Measurements from ENCODE around the gene RSF1. TPM values are rescaled to one million over a fixed set of nuclear protein-coding genes. Genes with fewer than 3 reads are reported as not detected.

RSF1 gene
- total RNA-seq, 2 experiments from 2014 or later: 33.5 to 78.8 TPM

DNA sequence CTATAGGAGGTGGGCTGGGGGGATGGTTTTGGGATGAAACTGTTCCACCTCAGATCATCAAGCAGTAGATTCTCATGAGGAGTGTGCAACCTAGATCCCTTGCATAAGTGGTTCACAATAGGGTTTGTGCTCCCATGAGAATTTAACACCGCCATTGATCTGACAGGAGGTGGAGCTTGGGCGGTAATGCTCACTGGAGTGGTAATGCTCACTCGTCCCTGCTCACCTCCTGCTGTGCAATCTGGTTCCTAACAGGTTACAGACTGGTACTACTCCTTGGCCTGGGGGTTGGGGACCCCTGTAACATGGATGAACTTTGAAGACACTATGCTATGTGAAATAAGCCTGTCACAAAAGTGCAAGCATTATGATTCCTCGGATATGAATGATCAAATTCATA, 95.9 kb downstream of the RSF1 start:
- Histone ChIP-seq H3K4me3 (ENCODE audit: low read depth, low read length, poor library complexity, severe bottlenecking) (no peak overlapping the region), H3K79me2 (ENCODE audit: insufficient read depth, low read depth, low read length) (no peaks in the 10 kb centered on the region), H3K4me1 (ENCODE audit: insufficient read depth, low read length, poor library complexity, severe bottlenecking) (peaks cover 8% of the 10 kb centered on the region), H3K36me3 (ENCODE audit: insufficient read depth, low read length) (peaks cover 48% of the 10 kb centered on the region), H3K9me2 (ENCODE audit: insufficient read depth, low read length) (no peaks in the 10 kb centered on the region), H2AFZ (ENCODE audit: low read length) (no peak overlapping the region), H3K9me3 (ENCODE audit: low read length) (no peaks in the 10 kb centered on the region), H3K4me2 (ENCODE audit: low read length) (no peak overlapping the region), H4K20me1 (ENCODE audit: insufficient read depth, low read length) (no peaks in the 10 kb centered on the region), H3K27ac (ENCODE audit: low read depth, low read length, poor library complexity, severe bottlenecking) (no peak overlapping the region)
- TF ChIP-seq, protein P1, sequence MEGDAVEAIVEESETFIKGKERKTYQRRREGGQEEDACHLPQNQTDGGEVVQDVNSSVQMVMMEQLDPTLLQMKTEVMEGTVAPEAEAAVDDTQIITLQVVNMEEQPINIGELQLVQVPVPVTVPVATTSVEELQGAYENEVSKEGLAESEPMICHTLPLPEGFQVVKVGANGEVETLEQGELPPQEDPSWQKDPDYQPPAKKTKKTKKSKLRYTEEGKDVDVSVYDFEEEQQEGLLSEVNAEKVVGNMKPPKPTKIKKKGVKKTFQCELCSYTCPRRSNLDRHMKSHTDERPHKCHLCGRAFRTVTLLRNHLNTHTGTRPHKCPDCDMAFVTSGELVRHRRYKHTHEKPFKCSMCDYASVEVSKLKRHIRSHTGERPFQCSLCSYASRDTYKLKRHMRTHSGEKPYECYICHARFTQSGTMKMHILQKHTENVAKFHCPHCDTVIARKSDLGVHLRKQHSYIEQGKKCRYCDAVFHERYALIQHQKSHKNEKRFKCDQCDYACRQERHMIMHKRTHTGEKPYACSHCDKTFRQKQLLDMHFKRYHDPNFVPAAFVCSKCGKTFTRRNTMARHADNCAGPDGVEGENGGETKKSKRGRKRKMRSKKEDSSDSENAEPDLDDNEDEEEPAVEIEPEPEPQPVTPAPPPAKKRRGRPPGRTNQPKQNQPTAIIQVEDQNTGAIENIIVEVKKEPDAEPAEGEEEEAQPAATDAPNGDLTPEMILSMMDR (conservative IDR thresholded peaks at IDR 0.05; ENCODE audit: low read length): no peak
- TF ChIP-seq EZH2phosphoT487 (IDR thresholded peaks at IDR 0.05; ENCODE audit: borderline replicate concordance, low read depth, low read length): no peak
- CTCF ChIA-PET (ENCODE audit: unreplicated experiment): no interaction called here
- no TSS peak for BruUV-seq (replicated peaks)
- POLR2A ChIA-PET: no interaction called here
- intact Hi-C loops (cut with micrococcal nuclease; ENCODE audit: unreplicated experiment): no loop called here
- no peak for DNase-seq (ENCODE audit: low spot score)

DNA sequence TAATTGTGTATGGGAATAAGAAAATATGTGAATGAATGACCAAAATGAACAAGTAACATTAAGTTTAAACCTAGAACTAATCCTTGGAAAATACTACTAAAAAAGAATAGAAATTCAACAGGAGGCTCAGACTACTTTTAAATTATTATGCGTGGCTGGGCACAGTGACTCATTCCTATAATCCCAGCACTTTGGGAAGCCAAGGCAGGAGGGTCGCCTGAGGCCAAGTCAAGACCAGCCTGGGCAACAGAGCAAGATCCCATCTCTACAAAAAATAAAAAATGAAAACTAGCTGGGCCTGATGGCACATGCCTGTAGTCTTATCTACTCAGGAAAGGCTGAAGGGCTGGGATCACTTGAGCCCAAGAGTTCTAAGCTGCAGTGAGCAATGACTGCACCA, 97.5 kb downstream of the RSF1 start:
- no peaks in the 10 kb centered on the region for H3K79me2 ChIP-seq (ENCODE audit: insufficient read depth, low read depth, low read length)
- no peak overlapping the region for H2AFZ ChIP-seq (ENCODE audit: low read length)
- no peaks in the 10 kb centered on the region for H3K9me2 ChIP-seq (ENCODE audit: insufficient read depth, low read length)
- ChIA-PET POLR2A (no interaction called here), CTCF (ENCODE audit: unreplicated experiment) (no interaction called here)
- DNase-seq (ENCODE audit: low spot score): no peak
- H3K27ac ChIP-seq (ENCODE audit: low read depth, low read length, poor library complexity, severe bottlenecking): no peak overlapping the region
- no peak overlapping the region for H3K4me2 ChIP-seq (ENCODE audit: low read length)
- no peak overlapping the region for H3K4me3 ChIP-seq (ENCODE audit: low read depth, low read length, poor library complexity, severe bottlenecking)
- H4K20me1 ChIP-seq (ENCODE audit: insufficient read depth, low read length): no peaks in the 10 kb centered on the region
- no TSS peak for BruUV-seq (replicated peaks)
- no peaks in the 10 kb centered on the region for H3K9me3 ChIP-seq (ENCODE audit: low read length)
- intact Hi-C loops (cut with micrococcal nuclease; ENCODE audit: unreplicated experiment): no loop called here
- H3K4me1 ChIP-seq (ENCODE audit: insufficient read depth, low read length, poor library complexity, severe bottlenecking): peaks cover 8% of the 10 kb centered on the region
- TF ChIP-seq EZH2phosphoT487 (IDR thresholded peaks at IDR 0.05; ENCODE audit: borderline replicate concordance, low read depth, low read length): no peak
- TF ChIP-seq, protein P1 (conservative IDR thresholded peaks at IDR 0.05; ENCODE audit: low read length): no peak
- peaks cover 59% of the 10 kb centered on the region for H3K36me3 ChIP-seq (ENCODE audit: insufficient read depth, low read length)

DNA sequence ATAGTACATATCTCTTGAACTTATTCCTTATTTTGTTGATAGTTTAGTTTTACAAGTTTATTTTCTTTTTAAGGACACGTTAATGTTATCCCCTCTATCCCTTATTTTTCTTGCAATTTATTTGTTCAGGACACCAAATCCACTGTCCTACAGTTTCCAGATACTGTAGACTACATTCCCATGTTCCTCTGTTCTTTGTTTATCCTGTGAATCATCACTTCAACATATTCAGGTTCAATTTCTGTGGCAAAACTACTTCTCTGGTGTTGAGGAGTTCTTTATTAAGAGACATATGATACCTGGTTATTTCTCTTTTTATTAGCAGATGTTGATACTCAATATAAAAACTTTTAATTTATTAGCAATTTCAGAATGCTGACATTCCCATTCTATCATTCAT, 110.2 kb downstream of the RSF1 start:
- Histone ChIP-seq H3K79me2 (ENCODE audit: insufficient read depth, low read depth, low read length) (no peaks in the 10 kb centered on the region), H4K20me1 (ENCODE audit: insufficient read depth, low read length) (no peaks in the 10 kb centered on the region), H3K4me3 (ENCODE audit: low read depth, low read length, poor library complexity, severe bottlenecking) (no peak overlapping the region), H2AFZ (ENCODE audit: low read length) (no peak overlapping the region), H3K36me3 (ENCODE audit: insufficient read depth, low read length) (no peaks in the 10 kb centered on the region), H3K4me2 (ENCODE audit: low read length) (no peak overlapping the region), H3K27ac (ENCODE audit: low read depth, low read length, poor library complexity, severe bottlenecking) (no peak overlapping the region), H3K4me1 (ENCODE audit: insufficient read depth, low read length, poor library complexity, severe bottlenecking) (no peaks in the 10 kb centered on the region), H3K9me2 (ENCODE audit: insufficient read depth, low read length) (no peaks in the 10 kb centered on the region), H3K9me3 (ENCODE audit: low read length) (no peaks in the 10 kb centered on the region)
- intact Hi-C loops (cut with micrococcal nuclease; ENCODE audit: unreplicated experiment): no loop called here
- CTCF ChIA-PET (ENCODE audit: unreplicated experiment): no interaction called here
- TF ChIP-seq, protein P1 (conservative IDR thresholded peaks at IDR 0.05; ENCODE audit: low read length): no peak
- TF ChIP-seq EZH2phosphoT487 (IDR thresholded peaks at IDR 0.05; ENCODE audit: borderline replicate concordance, low read depth, low read length): no peak
- no peak for DNase-seq (ENCODE audit: low spot score)
- POLR2A ChIA-PET: interaction anchor here (1.2 to 1.6 kb wide), 2 partner anchors 17 to 106 kb away, joined by 3 to 5 read pairs; no protein-coding TSS in a partner anchor
- BruUV-seq (replicated peaks): no TSS peak

Data from OCI-LY7 (cell line).